Measurements from ENCODE around the gene ADCY2.

DNA sequence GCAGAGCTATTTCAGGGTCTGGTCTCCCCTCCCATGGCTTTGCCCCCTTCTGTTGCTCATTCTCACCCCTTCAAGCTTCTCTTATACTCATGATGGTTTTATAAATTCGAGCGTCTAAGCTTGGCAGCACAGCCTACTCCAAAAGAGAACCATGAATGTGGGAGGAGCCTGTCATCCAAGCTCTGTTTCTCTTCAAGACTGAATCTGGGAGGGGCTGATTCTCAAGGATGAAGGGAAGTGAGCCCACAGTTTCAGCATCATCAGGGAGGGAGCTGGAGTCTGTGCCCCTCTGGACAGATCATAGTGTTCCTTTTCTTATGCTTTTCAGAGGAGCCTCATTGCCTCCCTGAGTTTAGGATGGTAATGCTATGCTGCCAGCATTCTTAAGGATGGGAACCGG lies 286.4 kb downstream of the ADCY2 start:
- TF ChIP-seq, protein P1, sequence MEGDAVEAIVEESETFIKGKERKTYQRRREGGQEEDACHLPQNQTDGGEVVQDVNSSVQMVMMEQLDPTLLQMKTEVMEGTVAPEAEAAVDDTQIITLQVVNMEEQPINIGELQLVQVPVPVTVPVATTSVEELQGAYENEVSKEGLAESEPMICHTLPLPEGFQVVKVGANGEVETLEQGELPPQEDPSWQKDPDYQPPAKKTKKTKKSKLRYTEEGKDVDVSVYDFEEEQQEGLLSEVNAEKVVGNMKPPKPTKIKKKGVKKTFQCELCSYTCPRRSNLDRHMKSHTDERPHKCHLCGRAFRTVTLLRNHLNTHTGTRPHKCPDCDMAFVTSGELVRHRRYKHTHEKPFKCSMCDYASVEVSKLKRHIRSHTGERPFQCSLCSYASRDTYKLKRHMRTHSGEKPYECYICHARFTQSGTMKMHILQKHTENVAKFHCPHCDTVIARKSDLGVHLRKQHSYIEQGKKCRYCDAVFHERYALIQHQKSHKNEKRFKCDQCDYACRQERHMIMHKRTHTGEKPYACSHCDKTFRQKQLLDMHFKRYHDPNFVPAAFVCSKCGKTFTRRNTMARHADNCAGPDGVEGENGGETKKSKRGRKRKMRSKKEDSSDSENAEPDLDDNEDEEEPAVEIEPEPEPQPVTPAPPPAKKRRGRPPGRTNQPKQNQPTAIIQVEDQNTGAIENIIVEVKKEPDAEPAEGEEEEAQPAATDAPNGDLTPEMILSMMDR (IDR thresholded peaks at IDR 0.05), result no peak
- no peak for TF ChIP-seq POLR2A (IDR thresholded peaks at IDR 0.05)

Data from heart left ventricle (tissue), 13 donors.